Activated CD4-positive, alpha-beta memory T cell treated with anti-CD3 and anti-CD28 coated beads for 36 hours (primary cell): ENCODE results near the gene SYT9. TPM values are rescaled to one million over a fixed set of nuclear protein-coding genes. Genes with fewer than 3 reads are reported as not detected.

Experiments used
- CTCF ChIA-PET: fragments of 350-600 bp; sonication (Branson Sonifier 250); formaldehyde crosslinking; loops from one replicate; lab custom pipeline; 2021; ENCODE audit warnings: antibody characterized with exemption, inconsistent platforms; lab: Charles Lee
- POLR2A ChIA-PET: fragments of 350-600 bp; sonication (Branson Sonifier 250); formaldehyde crosslinking; loops from one replicate; lab custom pipeline; 2021; ENCODE audit warnings: antibody characterized with exemption; lab: Charles Lee
- DNase-seq: peaks from one replicate; pipeline ENCODE4 v3.0.0-alpha.2; 2020
- H3K27ac Mint-ChIP-seq: one replicate; pipeline ENCODE4 v1.8.0; 2021; ENCODE audit warnings: mixed read lengths
- H3K27me3 Mint-ChIP-seq: one replicate; pipeline ENCODE4 v1.8.0; 2021; ENCODE audit warnings: mixed read lengths
- H3K36me3 Mint-ChIP-seq: one replicate; pipeline ENCODE4 v1.8.0; 2021; ENCODE audit warnings: mixed read lengths
- H3K4me1 Mint-ChIP-seq: one replicate; pipeline ENCODE4 v1.8.0; 2021; ENCODE audit warnings: low read depth, mixed read lengths
- H3K4me3 Mint-ChIP-seq: one replicate; pipeline ENCODE4 v1.8.0; 2021; ENCODE audit warnings: mild to moderate bottlenecking, mixed read lengths
- H3K9me3 Mint-ChIP-seq: one replicate; pipeline ENCODE4 v1.8.0; 2021; ENCODE audit warnings: mixed read lengths
- intact Hi-C: fragments of 100-400 bp; cut with micrococcal nuclease; formaldehyde crosslinking; loops from one replicate; pipeline ENCODE4 v1.15.1; 2023
- total RNA-seq, 2 experiments: library from RNA; stranded (reverse); gene quantifications; one replicate each; pipeline ENCODE4 v1.2.3, GENCODE V29; 2021

Gene SYT9
- total RNA-seq, 2 experiments from 2014 or later: not detected

DNA sequence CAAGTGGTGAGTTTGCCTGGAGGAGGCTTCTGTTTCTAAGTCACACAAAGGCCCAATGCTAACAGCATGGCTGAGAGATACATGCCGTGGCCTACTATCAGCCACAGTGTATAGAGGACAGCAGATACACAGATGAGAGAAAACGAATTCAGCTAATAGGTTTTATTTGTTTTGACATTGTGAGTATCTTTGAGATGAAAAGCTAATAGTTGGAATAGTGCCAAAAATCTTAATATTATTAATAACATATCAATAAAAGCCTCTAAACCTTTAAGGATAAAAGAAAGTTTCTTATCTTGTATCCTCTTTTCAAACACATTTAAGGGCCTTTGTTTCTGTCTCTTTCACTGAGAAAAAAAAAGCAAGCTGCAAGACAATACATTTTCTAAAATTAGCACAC lies 203.2 kb downstream of the SYT9 start:
- ChIA-PET POLR2A (no interaction called here), CTCF (interaction anchor here (0.6 to 2.6 kb wide), 4 partner anchors 13 to 357 kb away, joined by 3 to 11 read pairs (median 3); no protein-coding TSS in a partner anchor)
- intact Hi-C loops: no loop called here
- Mint-ChIP-seq H3K4me1 (no peaks in the 10 kb centered on the region), H3K27me3 (no peaks in the 10 kb centered on the region), H3K4me3 (no peak overlapping the region), H3K27ac (no peak overlapping the region), H3K36me3 (no peaks in the 10 kb centered on the region), H3K9me3 (no peaks in the 10 kb centered on the region)
- no peak for DNase-seq

DNA sequence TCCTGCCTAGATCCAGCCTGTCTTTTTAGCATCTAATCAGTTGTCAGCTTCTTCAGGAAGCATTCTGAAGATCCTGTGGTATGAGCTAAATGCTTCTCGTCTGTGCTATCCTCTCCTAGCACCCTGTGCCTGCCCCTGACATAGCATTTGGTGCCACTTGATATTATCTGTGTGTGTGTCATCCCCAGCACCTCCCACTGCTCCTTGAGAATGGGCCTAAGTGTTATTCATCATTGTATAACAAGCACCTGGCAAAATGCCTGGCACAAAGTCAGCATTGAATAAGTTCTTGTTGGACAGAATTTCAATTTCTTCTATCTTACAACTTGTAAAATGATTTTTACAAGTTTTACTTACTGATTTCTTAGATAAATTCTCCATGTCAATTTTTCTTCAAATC lies 205.5 kb downstream of the SYT9 start:
- Mint-ChIP-seq H3K9me3 (no peaks in the 10 kb centered on the region), H3K27me3 (no peaks in the 10 kb centered on the region), H3K27ac (no peak overlapping the region), H3K4me3 (no peak overlapping the region), H3K36me3 (no peaks in the 10 kb centered on the region), H3K4me1 (peaks cover 1% of the 10 kb centered on the region)
- ChIA-PET POLR2A (no interaction called here), CTCF (no interaction called here)
- no peak for DNase-seq
- intact Hi-C loops: no loop called here

DNA sequence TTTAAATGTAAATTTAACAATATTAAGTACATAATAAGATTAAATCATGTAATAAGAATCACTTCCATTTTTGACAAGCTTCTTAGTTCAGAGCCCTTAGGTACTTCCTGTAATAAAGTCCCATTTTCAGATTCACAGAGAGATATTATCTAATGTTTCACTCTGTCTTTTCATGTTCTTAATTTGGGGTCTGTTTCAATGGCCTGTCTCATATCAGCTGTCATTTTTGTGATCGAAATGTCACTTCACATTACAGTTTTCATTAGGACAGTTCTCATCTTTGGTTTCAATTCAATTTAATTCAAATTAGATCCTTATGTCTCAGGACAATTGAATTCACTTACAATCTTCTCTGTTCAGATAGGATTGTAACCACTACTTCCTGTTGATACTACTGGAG lies 211.0 kb downstream of the SYT9 start:
- CTCF ChIA-PET: interaction anchor here (0.6 to 1.5 kb wide), 4 partner anchors 21 to 87 kb away, joined by 3 to 4 read pairs (median 3); no protein-coding TSS in a partner anchor
- Mint-ChIP-seq H3K9me3 (no peaks in the 10 kb centered on the region), H3K4me3 (no peak overlapping the region), H3K27me3 (no peaks in the 10 kb centered on the region), H3K36me3 (no peaks in the 10 kb centered on the region), H3K27ac (no peak overlapping the region), H3K4me1 (peaks cover 7% of the 10 kb centered on the region)
- POLR2A ChIA-PET: no interaction called here
- intact Hi-C loops: no loop called here
- DNase-seq: no peak

DNA sequence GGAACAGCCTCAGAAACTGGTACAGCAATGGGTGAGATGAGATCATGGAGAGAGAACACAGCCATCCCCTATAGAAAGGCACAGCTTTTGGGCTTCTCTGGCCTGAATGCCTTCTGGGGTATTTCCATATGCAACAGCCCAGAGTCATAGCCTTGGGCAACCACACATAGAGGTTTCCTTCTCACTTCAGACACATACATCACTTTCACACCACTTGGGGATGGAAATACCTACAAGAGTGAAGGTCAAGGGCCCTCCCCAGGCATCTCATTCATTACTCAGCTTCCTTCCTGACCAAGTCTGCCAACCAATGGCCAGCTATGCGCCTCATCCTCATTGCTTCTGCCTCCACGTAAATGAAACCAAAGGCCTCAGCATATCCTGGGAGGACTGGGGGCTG lies 215.9 kb downstream of the SYT9 start:
- H3K4me3 Mint-ChIP-seq: no peak overlapping the region
- H3K27ac Mint-ChIP-seq: no peak overlapping the region
- no peaks in the 10 kb centered on the region for H3K36me3 Mint-ChIP-seq
- intact Hi-C loops: no loop called here
- peak; percentile 27 for DNase-seq
- ChIA-PET POLR2A (no interaction called here), CTCF (interaction anchor here (0.9 kb wide), 1 partner anchor 24 kb away, joined by 3 read pairs; no protein-coding TSS in a partner anchor)
- H3K27me3 Mint-ChIP-seq: no peaks in the 10 kb centered on the region
- no peaks in the 10 kb centered on the region for H3K9me3 Mint-ChIP-seq
- H3K4me1 Mint-ChIP-seq: peaks cover 4% of the 10 kb centered on the region

DNA sequence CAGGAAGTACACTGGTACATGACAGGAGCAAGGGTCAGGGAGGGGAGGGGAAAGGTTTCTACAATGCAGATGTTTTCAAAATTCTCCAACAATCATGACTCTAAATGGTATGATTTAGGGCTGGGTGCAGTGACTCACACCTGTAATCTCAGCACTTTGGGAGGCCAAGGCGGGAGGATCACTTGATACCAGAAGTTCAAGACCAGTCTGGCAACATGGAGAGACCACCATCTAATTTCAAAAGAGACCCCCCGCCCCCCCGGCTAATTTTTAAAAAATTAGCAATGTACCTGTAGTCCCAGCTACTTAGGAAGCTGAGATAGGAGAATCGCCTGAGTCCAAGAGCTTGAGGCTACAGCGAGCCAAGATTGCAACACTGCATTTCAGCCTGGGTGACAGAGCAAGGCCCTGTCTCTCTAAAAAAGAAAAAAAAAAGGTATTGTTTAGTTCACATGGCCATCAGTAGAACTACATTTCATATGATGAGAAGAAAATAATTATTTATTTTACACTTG lies 217.7 kb downstream of the SYT9 start:
- Mint-ChIP-seq H3K36me3 (no peaks in the 10 kb centered on the region), H3K9me3 (no peaks in the 10 kb centered on the region), H3K27me3 (no peaks in the 10 kb centered on the region), H3K27ac (no peak overlapping the region), H3K4me3 (no peak overlapping the region), H3K4me1 (no peaks in the 10 kb centered on the region)
- CTCF ChIA-PET: no interaction called here
- intact Hi-C loops: no loop called here
- DNase-seq: no peak
- POLR2A ChIA-PET: no interaction called here

DNA sequence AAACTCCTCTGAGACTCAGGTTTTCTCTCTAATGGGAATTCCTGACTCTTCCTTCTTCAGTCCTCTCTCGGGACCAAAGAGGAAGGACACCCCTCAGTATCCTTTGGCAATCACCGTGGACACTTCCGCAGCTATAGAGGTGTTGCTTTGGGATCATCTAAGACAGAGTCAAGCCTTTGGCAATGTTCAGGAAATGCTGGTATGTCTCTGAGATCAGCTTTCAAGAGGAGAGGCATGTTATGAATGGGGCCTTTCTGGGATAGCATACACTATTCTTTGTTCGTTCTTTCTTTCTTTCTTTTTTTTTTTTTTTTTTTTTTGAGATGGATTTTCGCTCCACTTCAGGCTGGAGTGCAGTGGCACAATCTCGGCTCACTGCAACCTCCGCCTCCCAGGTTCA lies 219.4 kb downstream of the SYT9 start:
- Mint-ChIP-seq H3K4me1 (no peaks in the 10 kb centered on the region), H3K27ac (no peak overlapping the region), H3K36me3 (no peaks in the 10 kb centered on the region), H3K4me3 (no peak overlapping the region), H3K27me3 (no peaks in the 10 kb centered on the region), H3K9me3 (no peaks in the 10 kb centered on the region)
- ChIA-PET CTCF (no interaction called here), POLR2A (no interaction called here)
- DNase-seq: no peak
- intact Hi-C loops: no loop called here

DNA sequence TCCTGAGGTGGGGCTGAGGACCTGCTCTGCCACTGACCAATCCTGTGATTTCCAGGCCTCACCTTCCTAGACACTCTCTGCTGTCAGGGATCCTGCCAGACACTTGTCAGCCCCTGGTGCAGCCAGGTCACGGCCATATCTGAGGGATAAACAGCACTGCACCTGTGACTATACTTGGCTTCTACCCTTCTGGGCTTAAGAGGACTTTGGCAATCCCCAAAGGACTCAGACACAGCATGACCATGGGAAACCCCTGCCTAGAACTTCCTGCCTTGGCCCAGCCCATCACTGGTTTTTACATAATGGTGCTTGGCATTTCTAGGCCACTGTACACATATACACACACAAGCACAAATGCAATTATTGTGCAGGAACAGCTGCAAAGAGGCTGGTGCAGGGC lies 222.0 kb downstream of the SYT9 start:
- no peak overlapping the region for H3K4me3 Mint-ChIP-seq
- no peaks in the 10 kb centered on the region for H3K27me3 Mint-ChIP-seq
- no peak overlapping the region for H3K27ac Mint-ChIP-seq
- no peak for DNase-seq
- no peaks in the 10 kb centered on the region for H3K4me1 Mint-ChIP-seq
- H3K9me3 Mint-ChIP-seq: no peaks in the 10 kb centered on the region
- intact Hi-C loops: no loop called here
- CTCF ChIA-PET: no interaction called here
- H3K36me3 Mint-ChIP-seq: no peaks in the 10 kb centered on the region
- POLR2A ChIA-PET: no interaction called here

DNA sequence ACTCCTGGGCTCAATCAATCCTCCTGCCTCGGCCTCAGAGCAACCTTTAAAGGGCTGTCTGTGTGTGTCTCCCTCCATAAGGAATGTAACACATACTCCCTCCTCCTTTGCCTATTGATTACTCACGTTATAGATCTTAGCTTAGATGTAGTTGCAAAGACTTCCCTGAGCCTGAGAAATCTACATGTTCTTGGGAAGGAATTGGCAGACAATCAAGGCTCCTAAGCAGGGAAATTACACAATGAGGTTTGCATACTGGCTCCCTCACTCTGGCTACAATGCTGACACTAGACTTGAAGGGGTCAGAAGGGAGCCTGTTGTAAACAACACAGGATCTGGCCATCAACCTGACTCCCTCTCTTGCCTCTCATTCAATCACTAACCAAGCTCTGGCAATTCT lies 228.4 kb downstream of the SYT9 start:
- H3K27ac Mint-ChIP-seq: no peak overlapping the region
- H3K36me3 Mint-ChIP-seq: no peaks in the 10 kb centered on the region
- ChIA-PET CTCF (no interaction called here), POLR2A (no interaction called here)
- H3K4me3 Mint-ChIP-seq: no peak overlapping the region
- no peaks in the 10 kb centered on the region for H3K4me1 Mint-ChIP-seq
- intact Hi-C loops: no loop called here
- DNase-seq: no peak
- H3K9me3 Mint-ChIP-seq: no peaks in the 10 kb centered on the region
- H3K27me3 Mint-ChIP-seq: no peaks in the 10 kb centered on the region

DNA sequence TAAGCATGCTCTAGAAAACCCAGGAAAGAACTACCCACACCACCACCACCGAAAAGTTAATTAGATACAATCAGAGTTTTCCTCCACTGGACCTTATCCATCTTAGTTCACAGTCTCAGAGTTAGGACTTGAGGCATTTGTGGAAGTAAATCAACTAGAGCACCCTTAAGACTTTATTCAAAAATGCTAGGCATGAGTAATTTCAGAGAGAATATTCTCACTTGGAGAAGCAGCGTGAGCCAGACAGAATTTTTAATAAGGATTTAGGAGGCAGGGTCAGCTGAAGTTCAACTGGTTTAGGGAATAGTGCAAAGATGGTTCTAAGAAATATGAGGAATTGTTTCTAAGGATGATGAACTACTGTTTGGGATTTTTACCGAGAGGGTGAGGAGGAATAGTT lies 232.4 kb downstream of the SYT9 start:
- no peak overlapping the region for H3K4me3 Mint-ChIP-seq
- intact Hi-C loops: no loop called here
- H3K36me3 Mint-ChIP-seq: no peaks in the 10 kb centered on the region
- H3K9me3 Mint-ChIP-seq: no peaks in the 10 kb centered on the region
- DNase-seq: no peak
- no peak overlapping the region for H3K27ac Mint-ChIP-seq
- no peaks in the 10 kb centered on the region for H3K4me1 Mint-ChIP-seq
- CTCF ChIA-PET: no interaction called here
- POLR2A ChIA-PET: no interaction called here
- no peaks in the 10 kb centered on the region for H3K27me3 Mint-ChIP-seq

DNA sequence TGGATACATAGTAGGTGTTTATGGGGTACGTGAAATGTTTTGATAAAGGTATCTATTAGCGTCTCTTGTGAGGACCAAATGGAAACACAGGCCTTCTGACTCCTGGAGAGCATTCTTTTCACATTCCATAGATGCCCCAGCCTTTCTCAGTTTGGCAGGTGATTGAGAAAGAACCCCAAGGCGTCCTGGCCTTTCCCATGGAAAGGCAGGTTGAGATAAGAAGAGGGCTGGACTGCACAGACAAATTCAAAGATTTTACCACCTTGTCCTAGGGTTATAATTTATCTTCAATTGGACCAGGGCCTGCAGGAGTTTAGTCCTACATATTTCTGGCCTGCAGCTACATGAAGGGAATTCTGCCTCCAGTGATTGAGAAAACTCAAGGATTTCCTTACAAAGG lies 232.9 kb downstream of the SYT9 start:
- intact Hi-C loops: no loop called here
- no peaks in the 10 kb centered on the region for H3K36me3 Mint-ChIP-seq
- no peak for DNase-seq
- ChIA-PET CTCF (no interaction called here), POLR2A (no interaction called here)
- no peaks in the 10 kb centered on the region for H3K27me3 Mint-ChIP-seq
- H3K27ac Mint-ChIP-seq: no peak overlapping the region
- H3K4me3 Mint-ChIP-seq: no peak overlapping the region
- no peaks in the 10 kb centered on the region for H3K4me1 Mint-ChIP-seq
- no peaks in the 10 kb centered on the region for H3K9me3 Mint-ChIP-seq

DNA sequence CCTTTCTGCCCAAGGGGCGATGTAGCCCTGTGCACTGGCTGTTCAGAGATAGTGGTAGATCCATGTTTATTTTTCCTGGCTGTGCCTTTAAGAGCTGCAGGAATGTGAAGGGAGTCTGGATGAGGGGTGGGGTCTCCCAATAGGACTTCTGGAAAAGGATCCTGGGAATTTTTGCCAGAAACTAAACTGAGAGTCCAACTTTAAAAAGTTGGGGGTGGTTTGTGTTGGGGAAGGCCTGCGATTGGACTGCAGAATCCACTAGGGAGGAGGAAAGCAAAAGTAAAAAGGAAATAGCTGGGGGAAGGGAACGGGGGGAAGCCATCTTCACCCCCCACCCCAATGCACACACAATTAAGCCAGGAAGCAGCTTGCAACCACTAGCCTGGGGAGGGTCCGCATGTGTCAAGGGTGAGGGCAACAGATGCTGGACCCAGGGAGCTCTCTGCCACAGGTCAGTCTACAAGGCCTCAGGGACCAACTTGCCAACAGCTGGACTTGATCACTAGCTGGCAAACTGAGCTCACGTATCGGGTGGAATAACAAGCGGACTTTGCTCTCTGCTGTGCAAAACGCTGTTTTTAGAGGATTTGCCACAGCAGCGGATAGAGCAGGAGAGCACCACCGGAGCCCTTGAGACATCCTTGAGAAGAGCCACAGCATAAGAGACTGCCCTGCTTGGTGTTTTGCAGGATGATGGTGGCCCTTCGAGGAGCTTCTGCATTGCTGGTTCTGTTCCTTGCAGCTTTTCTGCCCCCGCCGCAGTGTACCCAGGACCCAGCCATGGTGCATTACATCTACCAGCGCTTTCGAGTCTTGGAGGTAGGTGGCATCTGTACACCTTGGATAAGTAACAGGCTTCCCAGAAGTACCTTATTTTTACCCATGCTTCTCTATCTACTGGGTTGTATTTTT lies 233.7 kb downstream of the SYT9 start, which contains the start of gene OLFML1:
Gene OLFML1 (plus strand): TSS at position 321 of the 912 bp plus-strand sequence. CDS start 370 bp downstream, at position 691.
- CTCF ChIA-PET: interaction anchor here (0.5 kb wide), 1 partner anchor 23 kb away, joined by 3 read pairs; no protein-coding TSS in a partner anchor
- no peaks in the 10 kb centered on the region for H3K27me3 Mint-ChIP-seq
- intact Hi-C loops: no loop called here
- DNase-seq: no peak
- H3K27ac Mint-ChIP-seq: no peak within 1 kb of the TSS
- POLR2A ChIA-PET: no interaction called here
- no peaks in the 10 kb centered on the region for H3K36me3 Mint-ChIP-seq
- no peaks in the 10 kb centered on the region for H3K9me3 Mint-ChIP-seq
- H3K4me1 Mint-ChIP-seq: no peaks in the 10 kb centered on the region
- H3K4me3 Mint-ChIP-seq: no peak within 1 kb of the TSS

DNA sequence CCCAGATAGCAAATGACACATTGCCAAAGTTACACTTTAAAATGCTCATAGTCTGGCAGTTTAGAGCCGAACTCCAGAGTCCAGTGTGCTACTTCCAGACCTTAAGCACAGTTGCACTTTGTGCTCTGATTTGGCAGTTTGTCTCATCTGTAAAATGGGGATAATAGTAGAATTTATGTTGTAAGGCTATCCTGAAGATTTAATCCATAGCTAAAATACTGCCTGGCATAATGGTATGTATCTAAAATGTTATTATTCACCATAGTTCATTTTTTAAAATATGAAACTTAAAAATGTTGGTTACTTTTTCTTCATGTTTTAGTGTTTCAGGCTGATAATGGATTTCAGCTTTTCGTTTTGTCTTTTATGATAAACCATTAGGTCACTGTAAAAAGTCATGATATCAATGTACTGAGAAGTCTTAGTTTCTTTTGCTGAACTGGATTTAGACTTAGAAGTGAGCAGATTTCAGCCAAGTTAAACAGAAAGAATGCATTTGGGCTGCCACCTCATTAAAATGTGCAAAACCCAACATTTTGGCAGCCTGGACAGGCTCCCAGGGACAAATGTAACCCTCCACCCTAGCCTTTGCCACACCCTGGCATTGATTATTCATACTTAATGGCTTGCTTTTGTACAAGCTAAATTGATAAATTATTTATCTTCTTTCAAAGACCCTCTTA lies 234.5 kb downstream of the SYT9 start:
- Mint-ChIP-seq H3K4me1 (no peaks in the 10 kb centered on the region), H3K27me3 (peaks cover 2% of the 10 kb centered on the region), H3K27ac (no peak overlapping the region), H3K4me3 (no peak overlapping the region), H3K36me3 (no peaks in the 10 kb centered on the region), H3K9me3 (no peaks in the 10 kb centered on the region)
- no peak for DNase-seq
- ChIA-PET POLR2A (no interaction called here), CTCF (no interaction called here)
- intact Hi-C loops: no loop called here
